Endothelial cell of umbilical vein (primary cell): Measurements from ENCODE around the gene CSRP1. TPM values are rescaled to one million over a fixed set of nuclear protein-coding genes. Genes with fewer than 3 reads are reported as not detected.
A peak's percentile ranks its signal among the peaks of the same experiment; 100 is the strongest.

Source experiments
- BruUV-seq: library from RNA; stranded (reverse); fragments of 400-500 nt; replicated peaks from 2 replicates; lab custom pipeline; 2021; lab: Mats Ljungman, UMichigan
- CTCF ChIA-PET: fragments of 300-600, 350-600 bp; sonication (Branson Sonifier 250); formaldehyde crosslinking; loops from one replicate; lab custom pipeline; 2021; ENCODE audit warnings: antibody characterized with exemption, inconsistent platforms; lab: Charles Lee
- POLR2A ChIA-PET: fragments of 300-600, 350-600 bp; sonication (Branson Sonifier 250); formaldehyde crosslinking; loops from one replicate; lab custom pipeline; 2021; ENCODE audit warnings: antibody characterized with exemption, inconsistent platforms; lab: Charles Lee
- DNase-seq: peaks from one replicate; pipeline ENCODE4 v3.0.0-alpha.2; 2011; ENCODE audit warnings: low read depth, low spot score
- FAIRE-seq: peaks from 2 replicates; lab custom pipeline; 2011; peaks lifted over from hg19 to GRCh38; lab: Jason Lieb, UNC
- H2AFZ ChIP-seq: 2 replicates; pipeline ENCODE4 v1.6.0; 2012; ENCODE audit warnings: low read depth, low read length, control low read depth, inconsistent platforms
- H3K27ac ChIP-seq: 2 replicates; pipeline ENCODE4 v1.5.1; 2011; ENCODE audit warnings: low read depth, mild to moderate bottlenecking, control low read depth, low read length, moderate library complexity; ENCODE audit not compliant: insufficient read depth
- H3K27me3 ChIP-seq, 2 experiments: 2 replicates each; pipeline versions ENCODE4 v1.6.0 to v1.6.1; 2011; ENCODE audit warnings: low read length in 2 of 2, mixed read lengths in 1 of 2; ENCODE audit not compliant: control insufficient read depth in 2 of 2, insufficient read depth in 2 of 2
- H3K36me3 ChIP-seq, 2 experiments: 2 replicates in 1 of 2; 3 replicates in 1 of 2; pipeline ENCODE4 v1.5.1; 2011; ENCODE audit warnings: low read length in 2 of 2, mild to moderate bottlenecking in 1 of 2, moderate library complexity in 1 of 2; ENCODE audit not compliant: control insufficient read depth in 2 of 2, insufficient read depth in 2 of 2; ENCODE audit errors: extremely low read depth in 1 of 2
- H3K4me1 ChIP-seq: 3 replicates; pipeline ENCODE4 v1.5.1; 2011; ENCODE audit warnings: mild to moderate bottlenecking, low read length; ENCODE audit not compliant: control insufficient read depth, insufficient read depth; ENCODE audit errors: extremely low read depth
- H3K4me2 ChIP-seq: 2 replicates; pipeline ENCODE4 v1.6.1; 2011; ENCODE audit warnings: low read length, control low read depth, mixed read lengths; ENCODE audit not compliant: insufficient read depth
- H3K4me3 ChIP-seq, 3 experiments: fragments of 200-600 bp in 1 of 3; sonication (generic), shearing (Covaris generic) in 1 of 3; replicated peaks in 1 of 3; 2 replicates each; pipeline ENCODE4 v1.5.1; 2011 to 2016; ENCODE audit warnings: control low read depth in 3 of 3, low read length in 3 of 3, mild to moderate bottlenecking in 2 of 3, inconsistent platforms in 1 of 3, low read depth in 1 of 3, moderate library complexity in 1 of 3; ENCODE audit not compliant: insufficient read depth in 1 of 3
- H3K79me2 ChIP-seq: 2 replicates; pipeline ENCODE4 v1.6.0; 2012; ENCODE audit warnings: low read length, inconsistent platforms; ENCODE audit not compliant: control insufficient read depth, insufficient read depth
- H3K9ac ChIP-seq: replicated peaks from 2 replicates; pipeline ENCODE3; 2011; ENCODE audit warnings: low read length, control low read depth; ENCODE audit not compliant: insufficient read depth; ENCODE audit errors: extremely low read depth
- H3K9me1 ChIP-seq: replicated peaks from 3 replicates; pipeline ENCODE4 v1.6.0; 2011; ENCODE audit warnings: mild to moderate bottlenecking, low read length; ENCODE audit not compliant: control insufficient read depth, insufficient read depth; ENCODE audit errors: extremely low read depth
- H3K9me3 ChIP-seq: replicated peaks from 2 replicates; pipeline ENCODE4 v1.5.1; 2012; ENCODE audit warnings: low read length, inconsistent platforms; ENCODE audit not compliant: control insufficient read depth, insufficient read depth
- H4K20me1 ChIP-seq: replicated peaks from 2 replicates; pipeline ENCODE3; 2011; ENCODE audit warnings: mild to moderate bottlenecking, low read length; ENCODE audit not compliant: control insufficient read depth, insufficient read depth; ENCODE audit errors: extremely low read depth
- CTCF ChIP-seq, 2 donors: IDR thresholded peaks; 1 replicate in 1 of 2; 2 replicates in 1 of 2; pipeline ENCODE4 v1.5.1; 2011; ENCODE audit warnings: low read length in 2 of 2, mild to moderate bottlenecking in 2 of 2, moderate library complexity in 2 of 2, control low read depth in 1 of 2, inconsistent platforms in 1 of 2, low read depth in 1 of 2; ENCODE audit not compliant: insufficient read depth in 1 of 2; ENCODE audit errors: extremely low read depth in 1 of 2
- EZH2 ChIP-seq: IDR thresholded peaks from 2 replicates; pipeline ENCODE4 v1.6.1; 2012; ENCODE audit warnings: borderline replicate concordance, low read depth, mild to moderate bottlenecking, moderate library complexity, low read length, inconsistent platforms; ENCODE audit not compliant: severe bottlenecking
- FOS ChIP-seq: IDR thresholded peaks from 2 replicates; pipeline ENCODE4 v1.6.1; 2011; ENCODE audit warnings: mild to moderate bottlenecking, low read length, moderate library complexity, borderline replicate concordance; ENCODE audit not compliant: insufficient read depth
- GATA2 ChIP-seq: IDR thresholded peaks from 2 replicates; pipeline ENCODE4 v1.7.0; 2011; ENCODE audit warnings: low read depth, mild to moderate bottlenecking, moderate library complexity, mixed read lengths, low read length; ENCODE audit not compliant: insufficient read length, insufficient read depth
- JUN ChIP-seq: IDR thresholded peaks from 2 replicates; pipeline ENCODE4 v1.6.1; 2011; ENCODE audit warnings: borderline replicate concordance, low read depth; ENCODE audit not compliant: insufficient read length, insufficient read depth
- MAX ChIP-seq: IDR thresholded peaks from 2 replicates; pipeline ENCODE4 v1.6.1; 2011; ENCODE audit not compliant: insufficient read depth, insufficient read length
- MYC ChIP-seq: IDR thresholded peaks from one replicate; pipeline ENCODE4 v1.6.1; 2011; ENCODE audit warnings: mild to moderate bottlenecking, low read depth, low read length
- POLR2A ChIP-seq: IDR thresholded peaks from 2 replicates; pipeline ENCODE4 v1.6.1; 2012; ENCODE audit warnings: low read depth, mild to moderate bottlenecking, control low read depth, low read length
- POLR2AphosphoS5 ChIP-seq: IDR thresholded peaks from 2 replicates; pipeline ENCODE4 v1.6.1; 2012; ENCODE audit warnings: low read depth, mild to moderate bottlenecking, control low read depth, low read length, moderate library complexity; ENCODE audit not compliant: insufficient read depth
- dilution Hi-C: fragments of 300-500 bp; cut with MboI; formaldehyde crosslinking; loops from one replicate; pipeline ENCODE4 v1.15.0; 2019; ENCODE audit warnings: low sequenced_read_pairs; ENCODE audit not compliant: extremely low pct_ligation_motif_present
- intact Hi-C: fragments of 100-400 bp; cut with micrococcal nuclease; formaldehyde crosslinking; loops from one replicate; pipeline ENCODE4 v1.10.0; 2022
- polyA plus RNA-seq, 4 experiments: library from polyadenylated mRNA; depleted of rRNA in 3 of 4; stranded (reverse) in 3 of 4; unstranded in 1 of 4; fragments of >200 nt; gene quantifications; 2 replicates each; pipeline versions ENCODE4 v1.2.1 to v1.2.3, GENCODE V29; 2011 to 2012; ENCODE audit warnings: missing spikeins in 1 of 4
- total RNA-seq: library from RNA; stranded (reverse); gene quantifications from 2 replicates; pipeline ENCODE4 v1.2.3, GENCODE V29; 2021

The CSRP1 gene
- total and polyA plus RNA-seq, 2 donors (not counting 3 experiments of a cell fraction or from before 2014, with no cell fraction given) = 393 to 510 TPM

GRCh38 chr1:201535046-201535918, 28.4 kb upstream of the CSRP1 start:
- TF ChIP-seq FOS = peak; percentile 23
- TF ChIP-seq POLR2A = no peak
- Histone ChIP-seq H3K4me1 (peaks cover 38% of the 10 kb centered on the region), H3K36me3 (no peaks in the 10 kb centered on the region), H3K9ac (no peak overlapping the region), H3K27me3 (no peaks in the 10 kb centered on the region), H3K9me3 (no peaks in the 10 kb centered on the region), H4K20me1 (no peaks in the 10 kb centered on the region), H3K4me3 (no peak overlapping the region), H3K79me2 (peaks cover 11% of the 10 kb centered on the region), H3K27ac (no peak overlapping the region), H3K9me1 (no peaks in the 10 kb centered on the region), H3K4me2 (peak overlapping the region; percentile 18), H2AFZ (peak overlapping the region; percentile 41)
- FAIRE-seq = peak; percentile 58
- ChIA-PET POLR2A (interaction anchor here (0.7 kb wide), 1 partner anchor 74 kb away, joined by 11 read pairs; no protein-coding TSS in a partner anchor), CTCF (interaction anchor here (0.9 to 6.5 kb wide), 11 partner anchors 19 to 343 kb away, joined by 3 to 70 read pairs (median 5); no protein-coding TSS in a partner anchor)
- BruUV-seq = no TSS peak
- no peak for DNase-seq
- intact Hi-C loops = loop anchor here (10.0 kb wide), 1 partner anchor 420 kb away; the partner anchor contains the start of gene TIMM17A
- dilution Hi-C loops = no loop called here

GRCh38 chr1:201533836-201534235, 26.9 kb upstream of the CSRP1 start:
- no peaks in the 10 kb centered on the region for H4K20me1 ChIP-seq
- no peaks in the 10 kb centered on the region for H3K9me1 ChIP-seq
- no peak overlapping the region for H3K9ac ChIP-seq
- H3K4me3 ChIP-seq = no peak overlapping the region
- H3K4me1 ChIP-seq = peaks cover 37% of the 10 kb centered on the region
- intact Hi-C loops = loop anchor here (10.0 kb wide), 1 partner anchor 421 kb away; the partner anchor contains the start of gene TIMM17A
- H3K27ac ChIP-seq = no peak overlapping the region
- ChIA-PET POLR2A (no interaction called here), CTCF (interaction anchor here (0.9 to 6.5 kb wide), 8 partner anchors 9 to 259 kb away, joined by 4 to 70 read pairs (median 7); no protein-coding TSS in a partner anchor)
- H2AFZ ChIP-seq = no peak overlapping the region
- DNase-seq (no peak), FAIRE-seq (no peak)
- no peaks in the 10 kb centered on the region for H3K27me3 ChIP-seq
- no peaks in the 10 kb centered on the region for H3K36me3 ChIP-seq
- BruUV-seq = no TSS peak
- H3K79me2 ChIP-seq = no peaks in the 10 kb centered on the region
- TF ChIP-seq FOS (no peak), MYC (no peak), EZH2 (no peak), POLR2A (no peak), GATA2 (no peak), MAX (no peak), POLR2AphosphoS5 (no peak), JUN (no peak), CTCF (IDR thresholded peaks at IDR 0.05; ENCODE audit: extremely low read depth in 1 of 2, insufficient read depth in 1 of 2, low read depth in 1 of 2, low read length in 2 of 2) (no peak)
- dilution Hi-C loops = no loop called here
- no peaks in the 10 kb centered on the region for H3K9me3 ChIP-seq
- no peak overlapping the region for H3K4me2 ChIP-seq
